ENCODE data around the gene MAST2.

MAST2 gene

DNA sequence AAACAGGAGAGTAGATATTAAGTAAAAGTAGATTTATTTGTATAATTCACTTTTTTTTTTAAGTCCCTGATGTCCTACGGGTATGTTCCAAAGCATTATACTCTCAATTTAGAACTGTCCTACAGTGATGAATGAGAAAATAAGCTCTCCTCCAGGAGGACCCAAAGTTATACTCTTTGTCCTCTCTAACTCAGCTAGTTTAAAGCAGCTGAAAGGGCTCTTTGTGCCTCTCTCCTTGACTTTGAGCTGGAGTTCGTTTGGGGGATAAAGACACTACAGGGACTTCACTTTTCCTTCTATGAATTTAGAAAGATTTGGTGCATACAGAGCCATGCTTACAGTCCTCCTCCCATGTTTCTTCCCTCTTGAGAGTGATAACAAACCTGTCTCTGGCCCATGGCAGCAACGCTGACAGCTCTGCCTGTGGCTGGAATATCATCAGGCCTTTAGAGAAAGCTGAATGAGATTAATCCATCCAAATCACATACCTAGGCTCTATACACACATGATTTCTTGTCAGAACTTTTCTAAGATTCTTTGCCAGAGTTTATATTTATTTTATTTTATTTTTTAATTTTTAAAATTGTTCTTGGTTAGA, 194.7 kb downstream of the MAST2 start:
- no peak for DNase-seq

DNA sequence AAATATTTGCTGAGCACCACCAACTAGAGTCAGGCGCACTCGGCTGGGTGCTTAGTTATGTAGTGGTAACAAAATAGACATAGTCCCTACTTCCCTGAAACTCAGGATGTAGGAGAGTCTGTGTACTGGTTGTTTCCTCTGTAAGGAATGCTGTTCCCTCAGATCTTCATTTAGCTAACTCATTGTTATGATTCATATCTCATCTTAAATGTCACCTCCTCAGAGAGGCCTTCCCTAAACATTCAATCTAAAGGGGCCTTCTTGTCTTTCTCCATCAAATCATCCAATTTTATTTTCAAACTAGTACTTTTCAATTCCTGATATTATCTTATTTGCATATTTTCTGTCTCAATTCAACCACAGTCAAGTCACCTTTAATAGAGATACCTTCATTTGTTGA, 196.1 kb downstream of the MAST2 start:
- no peak for DNase-seq

DNA sequence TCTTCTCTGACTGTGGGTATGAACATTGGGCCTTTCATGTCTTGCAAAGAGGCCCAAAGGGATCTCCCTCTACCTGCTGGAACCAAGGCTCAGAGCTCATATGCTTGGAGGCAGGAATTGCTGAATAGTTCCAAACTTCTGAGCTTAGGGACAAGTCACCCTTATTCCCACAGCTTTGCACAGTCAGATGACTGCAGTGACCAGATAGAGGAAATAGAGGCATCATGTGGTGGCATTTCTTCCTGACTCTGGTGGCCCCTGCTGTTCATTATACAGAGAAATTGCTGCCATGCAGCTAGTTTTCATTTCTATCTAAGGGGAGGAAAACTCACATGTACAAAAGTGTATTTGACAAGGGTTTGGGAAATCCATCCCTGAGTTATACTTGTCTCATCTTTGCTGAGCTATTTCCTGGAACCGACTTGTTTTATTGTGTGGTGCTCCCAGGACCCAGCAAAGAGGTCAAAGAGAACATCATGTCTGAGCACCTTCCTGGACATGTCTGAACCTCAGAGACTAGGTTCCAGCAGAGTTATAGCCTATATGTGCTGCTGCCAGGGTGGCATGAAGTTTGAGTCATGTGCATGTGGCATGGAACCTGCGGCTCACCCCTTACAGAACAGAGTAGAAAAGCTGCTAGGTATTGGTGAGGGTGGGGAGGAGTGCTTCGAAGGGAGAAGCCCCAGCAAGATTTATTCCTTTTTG, 197.8 kb downstream of the MAST2 start:
- DNase-seq: no peak

DNA sequence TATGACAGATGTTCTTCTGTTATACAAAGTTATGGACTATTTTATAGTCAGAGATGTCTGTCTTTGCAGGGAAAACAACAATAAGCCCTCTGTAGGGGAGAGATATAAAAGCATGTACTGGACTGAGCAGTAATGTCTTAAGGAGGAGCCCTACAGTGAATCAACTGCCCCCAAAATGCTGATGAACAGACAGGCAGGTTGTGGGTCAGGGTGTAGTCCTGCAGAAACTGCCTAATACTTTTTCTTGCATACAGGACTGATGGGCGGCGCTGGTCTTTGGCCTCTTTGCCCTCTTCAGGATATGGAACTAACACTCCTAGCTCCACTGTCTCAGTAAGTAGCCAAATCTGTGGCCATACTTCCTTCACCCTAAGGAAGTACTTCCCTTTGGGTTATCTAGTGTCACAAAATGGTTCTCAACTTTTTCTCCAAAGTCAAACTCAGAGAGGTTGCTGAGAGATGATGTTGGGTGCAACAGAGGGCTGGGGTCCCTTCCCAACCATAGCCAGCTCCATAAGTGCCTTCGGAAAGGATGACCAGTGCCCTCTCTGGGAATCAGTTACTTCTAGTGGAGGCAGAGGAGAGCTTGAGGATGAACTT, 199.2 kb downstream of the MAST2 start:
- no peak for DNase-seq

DNA sequence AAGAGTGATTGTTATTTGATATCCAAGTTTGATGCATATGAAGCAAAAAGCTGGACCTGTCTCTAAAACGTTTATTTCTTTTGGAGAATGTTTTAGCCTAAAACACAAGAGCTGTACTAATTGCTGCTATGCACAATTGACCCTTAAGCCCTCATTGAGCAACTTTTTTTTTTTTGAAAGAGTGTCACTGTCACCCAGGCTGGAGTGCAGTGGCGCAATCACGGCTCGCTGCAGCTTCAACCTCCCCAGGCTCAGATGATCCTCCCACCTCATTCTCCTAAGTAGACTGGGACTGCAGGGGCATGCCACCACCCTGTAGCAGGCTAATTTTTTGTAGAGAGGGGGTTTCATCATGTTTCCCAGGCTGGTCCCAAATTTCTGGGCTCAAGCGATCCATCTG, 199.9 kb downstream of the MAST2 start:
- no peak for DNase-seq

DNA sequence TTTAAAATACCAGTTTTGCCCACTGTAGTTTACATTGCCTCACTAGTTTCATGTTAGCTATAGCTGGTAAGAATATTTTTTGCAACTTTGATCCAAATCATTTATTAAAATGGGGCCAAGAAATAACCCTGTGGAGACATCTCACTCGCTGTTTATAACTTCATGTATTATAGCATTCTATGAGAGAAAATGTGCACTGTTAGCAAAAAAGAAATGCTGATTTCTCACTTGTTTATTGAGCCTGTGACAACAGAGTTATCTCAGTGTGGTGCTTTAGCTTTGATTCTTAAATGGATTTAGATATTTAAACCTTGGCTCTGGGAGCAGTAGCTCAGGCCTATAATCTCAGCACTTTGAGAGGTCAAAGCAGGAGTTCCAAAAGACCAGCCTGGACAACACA, 201.1 kb downstream of the MAST2 start:
- DNase-seq: no peak

DNA sequence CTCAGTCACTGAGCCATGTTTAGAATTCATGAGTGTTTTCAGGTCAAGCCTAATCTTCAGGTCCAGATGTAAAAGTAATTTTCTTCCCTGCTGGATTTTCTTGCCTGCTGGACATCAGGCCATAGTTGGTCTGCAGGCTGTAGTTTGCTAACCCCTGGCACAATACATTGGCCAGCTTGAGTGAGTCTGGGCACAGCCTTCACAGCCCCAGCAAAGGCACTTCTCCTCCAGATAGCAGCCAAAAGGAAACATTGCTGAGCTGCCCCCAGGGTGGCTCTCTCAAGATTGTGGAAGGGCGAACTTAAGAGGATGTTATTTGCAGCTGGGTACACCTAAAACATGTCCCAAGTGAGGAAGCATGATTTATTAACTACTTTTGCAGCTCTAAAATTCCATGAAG, 202.2 kb downstream of the MAST2 start:
- DNase-seq: no peak

DNA sequence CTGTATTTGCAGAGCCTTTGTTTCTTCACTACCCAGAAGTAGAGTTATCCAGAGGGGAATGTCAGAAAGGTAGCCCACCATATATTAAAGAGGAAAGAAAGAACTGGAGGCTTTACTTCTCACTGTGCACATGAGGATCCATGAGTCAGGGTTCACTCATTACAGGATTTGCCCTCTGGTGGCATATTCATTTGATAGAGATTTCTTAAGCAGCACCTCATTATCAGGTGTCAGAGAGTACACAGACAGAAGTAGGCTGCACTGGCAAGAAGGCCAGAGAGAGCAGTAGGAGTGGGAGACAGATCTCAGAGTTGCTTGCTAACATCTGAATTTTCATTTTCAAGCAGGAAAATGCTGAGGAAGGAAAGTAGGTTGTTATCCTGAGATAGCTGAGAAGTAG, 205.2 kb downstream of the MAST2 start:
- no peak for DNase-seq

DNA sequence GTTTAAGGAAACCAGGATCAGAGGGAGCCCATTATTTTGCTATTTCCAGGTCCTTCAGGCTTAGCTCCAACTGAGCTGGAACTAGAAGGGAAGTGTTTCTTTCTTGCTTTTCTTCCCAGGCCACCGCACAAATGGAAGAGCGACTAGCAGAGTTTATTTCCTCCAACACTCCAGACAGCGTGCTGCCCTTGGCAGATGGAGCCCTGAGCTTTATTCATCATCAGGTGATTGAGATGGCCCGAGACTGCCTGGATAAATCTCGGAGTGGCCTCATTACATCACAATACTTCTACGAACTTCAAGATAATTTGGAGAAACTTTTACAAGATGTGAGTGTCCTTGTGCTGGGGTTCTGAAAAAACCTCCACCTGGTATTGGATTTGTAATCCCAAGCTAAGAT, 207.2 kb downstream of the MAST2 start:
- DNase-seq: no peak

DNA sequence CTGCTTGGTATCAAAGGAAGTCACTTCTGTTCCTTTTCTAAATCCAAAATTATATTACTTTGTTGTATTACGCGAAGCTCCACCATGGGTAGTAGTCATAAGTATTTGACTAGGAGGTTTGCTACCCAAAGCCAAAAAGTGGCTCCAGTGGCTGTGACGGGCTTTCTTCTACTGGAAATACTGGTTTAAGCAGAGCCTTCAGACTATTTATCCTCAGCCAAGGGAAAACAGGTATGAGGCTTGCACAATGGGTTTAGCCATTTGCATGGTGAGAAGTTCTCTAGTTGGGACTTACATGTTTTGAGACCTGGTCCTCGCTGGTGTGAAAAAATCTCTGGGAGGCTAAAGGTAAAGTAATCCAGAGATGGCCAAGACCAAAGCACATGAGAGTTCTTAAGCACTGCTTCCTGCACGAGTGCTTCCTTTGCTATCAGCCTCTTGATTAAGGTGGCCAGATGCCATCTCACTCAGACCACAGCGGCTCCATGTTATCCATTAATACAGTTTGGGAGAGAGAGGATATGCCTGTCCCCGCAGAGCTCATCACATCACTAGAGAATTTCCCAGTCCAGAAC, 207.8 kb downstream of the MAST2 start:
- DNase-seq: no peak

DNA sequence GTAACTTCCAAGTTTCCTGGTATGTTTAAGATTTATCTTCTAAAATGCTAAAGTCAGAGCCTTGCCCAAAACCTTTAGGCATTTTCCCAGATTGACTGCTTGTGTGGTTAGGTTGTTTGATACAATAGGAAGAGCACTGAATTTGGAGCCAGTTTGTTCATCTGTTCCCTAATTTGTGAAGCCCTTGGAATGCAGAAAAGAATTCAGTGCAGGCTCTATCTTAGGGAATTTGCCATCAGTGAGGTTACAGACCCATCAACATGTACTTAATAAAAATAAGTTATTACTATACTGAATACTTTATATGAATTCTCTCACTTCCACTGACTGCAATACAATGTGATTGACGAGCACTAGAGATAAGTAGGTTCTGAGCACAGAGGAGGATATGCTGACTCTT, 208.8 kb downstream of the MAST2 start:
- DNase-seq: no peak

DNA sequence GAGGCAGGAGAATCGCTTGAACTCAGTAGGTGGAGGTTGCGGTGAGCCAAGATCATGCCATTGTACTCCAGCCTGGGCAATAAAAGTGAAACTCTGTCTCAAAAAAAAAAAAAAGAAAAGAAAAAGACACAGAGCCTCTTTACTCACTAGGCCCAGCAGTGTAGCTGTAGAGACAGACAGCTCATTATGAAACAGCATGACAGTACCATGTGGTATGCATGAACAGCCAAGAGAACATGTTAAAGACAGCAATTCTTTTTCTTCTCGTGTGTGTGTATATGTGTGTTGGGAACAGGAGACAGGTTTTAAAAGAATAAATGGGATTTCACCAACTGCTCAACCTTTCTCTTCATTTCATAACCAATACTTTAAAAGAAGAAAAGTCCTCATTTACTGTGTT, 210.2 kb downstream of the MAST2 start:
- DNase-seq: no peak

DNA sequence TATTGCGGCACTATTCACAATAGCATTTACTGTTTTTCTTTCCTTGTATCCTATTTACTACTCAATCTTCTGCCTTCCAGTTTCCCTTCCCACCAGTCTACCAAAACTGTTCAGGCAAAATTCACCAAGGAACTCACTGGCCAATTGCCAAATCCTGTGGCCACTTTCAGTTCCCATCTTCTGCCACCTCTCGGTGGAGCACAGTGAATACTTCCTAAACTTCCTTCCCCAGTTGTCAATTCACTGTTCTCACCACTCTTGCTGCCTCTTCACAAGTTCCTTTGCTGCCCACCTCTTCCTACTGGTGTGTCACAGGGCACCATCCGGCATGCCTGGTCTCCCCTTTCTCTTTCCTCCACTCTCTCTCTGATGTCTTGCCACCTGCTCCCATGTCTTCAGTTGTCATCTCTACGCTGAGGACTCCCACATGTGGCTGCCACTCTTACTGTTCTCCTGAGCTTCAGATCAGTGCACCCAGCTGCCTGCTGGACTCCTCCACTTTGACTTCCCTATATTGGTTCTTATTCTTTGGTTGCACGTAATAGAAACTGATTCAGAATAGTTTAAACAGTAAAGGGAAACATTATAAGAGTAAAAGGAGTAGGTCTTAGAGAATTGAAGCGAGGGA, 214.6 kb downstream of the MAST2 start:
- no peak for DNase-seq

DNA sequence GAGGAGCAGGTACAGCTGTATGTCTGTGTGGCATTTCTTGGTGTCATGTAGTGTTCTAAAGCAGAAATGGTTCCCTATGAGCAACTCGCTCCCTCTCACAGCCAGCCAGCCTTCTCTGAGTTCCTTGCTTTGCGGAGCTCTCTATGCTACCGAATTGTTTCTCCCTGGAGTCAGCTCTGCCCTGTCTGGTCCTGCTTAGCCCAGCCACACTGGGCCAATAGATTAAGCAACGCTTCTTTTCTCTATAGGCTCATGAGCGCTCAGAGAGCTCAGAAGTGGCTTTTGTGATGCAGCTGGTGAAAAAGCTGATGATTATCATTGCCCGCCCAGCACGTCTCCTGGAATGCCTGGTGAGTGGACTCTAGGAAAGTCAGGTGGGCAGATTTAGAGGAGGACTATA, 215.9 kb downstream of the MAST2 start:
- no peak for DNase-seq

DNA sequence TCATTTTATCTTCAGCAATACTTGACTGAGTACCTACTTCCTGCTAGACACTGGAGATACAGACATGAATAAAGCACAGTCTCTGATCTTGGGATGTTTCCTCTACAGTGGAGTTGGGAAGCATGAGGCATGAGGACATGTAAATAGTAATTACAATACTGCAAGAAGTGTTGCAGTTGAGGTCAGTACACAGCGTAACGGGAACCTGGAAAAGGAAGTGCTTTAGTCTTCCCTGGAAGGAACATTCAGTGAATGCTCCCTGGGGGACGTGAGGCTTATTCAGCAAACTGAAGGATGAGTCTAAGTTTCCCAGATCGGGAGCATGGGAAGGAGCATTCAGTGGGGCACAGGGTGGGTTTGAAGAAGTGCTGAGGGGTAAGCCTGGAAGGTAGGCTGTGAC, 216.6 kb downstream of the MAST2 start:
- no peak for DNase-seq

DNA sequence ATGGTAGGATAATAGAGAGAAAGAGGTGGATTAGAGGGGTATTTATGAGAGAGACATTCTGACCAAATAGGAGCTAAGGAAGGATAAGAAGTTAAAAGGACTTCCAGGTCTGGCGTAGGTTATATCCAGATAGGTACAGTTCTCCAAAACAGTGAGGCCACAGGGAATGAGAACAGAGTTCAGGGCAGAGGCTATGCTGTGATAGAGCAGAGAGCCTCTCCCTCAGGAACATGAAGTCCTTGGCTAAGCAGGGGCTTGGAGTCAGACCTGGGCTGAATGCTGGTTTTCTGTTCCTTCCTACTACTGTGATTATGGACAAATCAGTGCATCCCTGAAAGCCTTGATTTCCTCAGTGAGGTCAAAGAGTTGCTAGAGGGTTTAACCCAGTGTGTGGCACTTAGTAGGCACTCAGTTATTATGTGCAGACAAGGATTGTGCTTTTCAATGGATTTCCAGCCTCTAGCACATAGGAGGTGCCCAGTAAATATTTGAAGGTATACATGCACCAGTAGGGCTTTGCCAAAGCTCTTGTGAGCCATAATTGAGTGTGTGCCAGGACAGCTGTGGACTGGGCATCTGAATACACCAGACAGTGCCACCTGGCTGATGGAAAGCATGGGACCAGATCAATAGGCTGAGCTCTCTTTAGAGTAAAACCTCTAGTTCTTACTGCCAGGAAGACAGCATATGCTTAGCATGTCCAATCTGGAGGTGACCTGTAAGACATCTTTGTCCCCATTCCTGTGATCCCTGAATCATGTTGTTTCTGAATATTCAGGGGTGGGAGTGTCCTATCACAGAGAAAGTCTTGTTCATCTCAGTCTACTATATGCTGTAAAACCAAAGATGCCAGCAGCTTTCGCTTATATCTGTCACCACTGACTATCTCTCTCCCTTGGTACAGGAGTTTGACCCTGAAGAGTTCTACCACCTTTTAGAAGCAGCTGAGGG, 217.9 kb downstream of the MAST2 start:
- DNase-seq: no peak

DNA sequence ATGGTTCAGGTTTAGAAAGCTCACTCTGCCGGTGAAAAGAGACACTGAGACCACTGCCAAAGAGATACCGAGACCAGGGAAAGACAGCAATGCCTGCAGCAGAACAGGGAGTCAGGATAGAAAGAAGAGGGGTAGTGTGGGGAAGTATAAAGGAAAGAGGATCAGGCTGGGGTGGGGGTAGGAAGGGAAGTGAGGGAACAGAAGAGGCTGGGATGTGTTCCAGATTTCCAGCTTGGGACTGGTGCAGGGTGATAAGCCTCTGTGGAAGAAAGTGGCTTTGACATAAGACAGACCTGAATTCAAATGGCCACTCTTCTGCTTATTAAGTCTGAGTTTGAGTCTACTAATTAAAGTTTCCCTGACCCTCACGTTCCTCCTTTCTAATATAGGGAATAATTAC, 223.1 kb downstream of the MAST2 start:
- DNase-seq: no peak

DNA sequence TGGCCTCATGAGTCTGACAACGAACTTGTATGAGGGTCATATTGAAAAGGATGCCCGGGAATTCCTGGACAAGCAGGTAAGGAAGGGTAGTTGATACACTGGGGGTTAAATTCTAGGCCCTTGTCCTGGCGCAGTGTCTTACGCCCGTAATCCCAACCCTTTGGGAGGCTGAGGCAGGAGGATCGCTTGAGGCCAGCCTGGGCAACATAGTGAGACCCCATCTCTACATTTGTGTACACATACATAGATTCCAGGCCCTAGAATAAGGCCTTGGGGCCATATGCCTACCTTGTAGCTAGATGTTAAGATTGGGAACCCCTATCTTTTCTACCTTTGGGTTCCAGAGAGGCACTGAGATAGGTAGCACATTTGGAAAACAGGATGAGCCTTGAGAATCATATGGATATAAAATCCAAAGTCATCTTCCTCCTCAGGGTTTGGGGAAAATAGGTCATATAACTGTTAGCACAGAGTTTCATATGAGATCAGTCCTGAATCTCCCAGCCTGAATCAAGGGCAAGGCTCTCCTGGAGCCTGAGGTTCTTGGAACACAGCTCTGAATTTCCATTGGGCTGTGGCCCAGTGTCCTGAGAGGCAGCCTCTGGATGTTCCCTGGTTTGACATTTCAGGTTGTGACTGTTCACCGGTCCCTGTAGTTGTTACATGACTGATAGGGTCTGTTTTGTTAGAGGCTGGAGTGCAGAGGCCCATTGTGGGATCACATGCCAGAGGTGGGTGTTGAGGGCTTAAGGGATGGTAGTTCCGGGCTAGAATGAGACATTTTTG, 224.6 kb downstream of the MAST2 start:
- no peak for DNase-seq

DNA sequence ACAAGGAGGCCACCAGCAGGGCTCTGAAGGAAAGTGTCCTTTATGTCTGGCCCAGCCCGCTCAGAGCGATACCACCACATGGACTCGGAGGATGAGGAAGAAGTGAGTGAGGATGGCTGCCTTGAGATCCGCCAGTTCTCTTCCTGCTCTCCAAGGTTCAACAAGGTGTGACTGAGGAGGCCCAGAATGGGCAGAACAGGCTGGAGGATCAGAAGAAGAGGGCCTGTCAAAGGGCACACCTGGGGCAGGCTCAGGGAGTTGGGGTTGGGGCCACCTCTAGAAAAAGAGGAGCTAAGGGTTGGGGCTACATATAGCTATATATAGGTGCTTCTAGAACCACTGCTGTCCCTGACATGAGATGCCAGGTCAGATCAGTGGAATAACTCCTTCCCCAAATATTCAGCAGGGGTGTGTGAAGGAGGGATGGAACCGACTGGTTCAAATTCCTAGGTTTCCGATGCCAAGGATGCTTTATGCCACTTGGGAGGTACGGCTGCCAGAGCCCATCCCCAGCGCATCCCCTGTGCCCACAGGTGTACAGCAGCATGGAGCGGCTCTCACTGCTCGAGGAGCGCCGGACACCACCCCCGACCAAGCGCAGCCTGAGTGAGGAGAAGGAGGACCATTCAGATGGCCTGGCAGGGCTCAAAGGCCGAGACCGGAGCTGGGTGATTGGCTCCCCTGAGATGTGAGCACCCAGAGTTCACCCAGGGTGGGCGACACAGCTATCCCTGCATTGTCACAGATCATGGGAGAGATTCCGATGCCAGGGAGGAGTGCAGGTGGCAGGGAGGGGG, 226.9 kb downstream of the MAST2 start:
- no peak for DNase-seq

DNA sequence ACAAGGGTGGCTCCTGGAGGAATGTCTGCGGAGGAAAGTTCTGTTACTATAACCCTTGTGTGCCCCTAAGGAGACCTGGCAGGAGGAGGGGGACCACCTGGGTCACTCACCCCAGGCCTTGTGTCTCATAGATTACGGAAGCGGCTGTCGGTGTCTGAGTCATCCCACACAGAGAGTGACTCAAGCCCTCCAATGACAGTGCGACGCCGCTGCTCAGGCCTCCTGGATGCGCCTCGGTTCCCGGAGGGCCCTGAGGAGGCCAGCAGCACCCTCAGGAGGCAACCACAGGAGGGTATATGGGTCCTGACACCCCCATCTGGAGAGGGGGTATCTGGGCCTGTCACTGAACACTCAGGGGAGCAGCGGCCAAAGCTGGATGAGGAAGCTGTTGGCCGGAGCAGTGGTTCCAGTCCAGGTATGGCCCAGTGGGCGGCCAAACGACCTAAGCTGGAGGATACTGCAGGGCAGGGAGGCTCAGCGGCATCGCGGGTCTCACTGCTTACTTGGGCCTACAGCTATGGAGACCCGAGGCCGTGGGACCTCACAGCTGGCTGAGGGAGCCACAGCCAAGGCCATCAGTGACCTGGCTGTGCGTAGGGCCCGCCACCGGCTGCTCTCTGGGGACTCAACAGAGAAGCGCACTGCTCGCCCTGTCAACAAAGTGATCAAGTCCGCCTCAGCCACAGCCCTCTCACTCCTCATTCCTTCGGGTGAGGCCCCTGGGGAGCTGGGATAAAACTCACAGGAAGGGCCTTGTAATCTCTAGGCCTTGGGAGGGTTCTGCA, 227.7 kb downstream of the MAST2 start:
- no peak for DNase-seq

All from activated CD4-positive, CD25-positive, alpha-beta regulatory T cell treated with anti-CD3 and anti-CD28 coated beads, Interleukin-2, amount 50 U/mL, for 72 hours (primary cell).